ENCODE measurements around the gene PDE4B.

Gene PDE4B

DNA sequence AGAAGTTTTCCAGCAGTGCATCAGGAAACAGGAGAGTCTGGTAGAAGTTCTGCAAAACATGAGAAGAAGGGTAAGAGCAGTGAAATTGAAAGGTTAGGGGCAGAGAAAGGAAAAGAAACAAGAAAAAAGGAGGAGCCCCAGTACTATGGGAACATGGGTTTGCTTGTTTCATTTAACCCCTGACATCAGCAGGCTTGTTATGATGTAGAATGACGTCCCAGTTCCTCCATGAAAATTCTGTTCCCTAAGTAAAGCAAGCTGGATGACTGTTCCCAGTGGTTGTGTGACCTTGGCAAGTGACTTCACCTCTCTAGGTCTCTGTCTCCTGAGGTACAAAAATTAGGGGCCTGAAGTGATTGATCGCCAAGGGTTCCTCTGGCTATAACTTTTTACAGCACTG lies 472.6 kb downstream of the PDE4B start:
- DNase-seq (ENCODE audit: low spot score) = no peak

DNA sequence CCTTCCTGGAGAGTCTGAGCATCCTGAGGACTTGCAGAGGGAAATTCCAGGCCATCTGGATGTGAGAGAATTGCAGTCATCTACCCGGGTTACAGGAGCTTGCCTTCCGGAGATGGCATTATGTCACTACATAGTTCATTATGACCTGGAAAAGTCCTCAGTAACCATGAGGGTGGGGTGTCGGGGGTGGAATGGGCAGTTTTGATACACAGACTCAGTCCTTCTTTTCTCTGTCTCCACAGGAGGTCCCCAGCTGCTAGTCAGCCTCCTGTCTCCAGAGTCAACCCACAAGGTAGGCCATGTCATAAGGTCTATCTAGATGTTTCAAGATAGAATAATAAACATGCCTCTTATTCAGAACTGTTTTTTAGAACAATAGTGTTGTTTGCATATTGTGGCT lies 473.1 kb downstream of the PDE4B start:
- peak; percentile 84 for DNase-seq (ENCODE audit: low spot score)

DNA sequence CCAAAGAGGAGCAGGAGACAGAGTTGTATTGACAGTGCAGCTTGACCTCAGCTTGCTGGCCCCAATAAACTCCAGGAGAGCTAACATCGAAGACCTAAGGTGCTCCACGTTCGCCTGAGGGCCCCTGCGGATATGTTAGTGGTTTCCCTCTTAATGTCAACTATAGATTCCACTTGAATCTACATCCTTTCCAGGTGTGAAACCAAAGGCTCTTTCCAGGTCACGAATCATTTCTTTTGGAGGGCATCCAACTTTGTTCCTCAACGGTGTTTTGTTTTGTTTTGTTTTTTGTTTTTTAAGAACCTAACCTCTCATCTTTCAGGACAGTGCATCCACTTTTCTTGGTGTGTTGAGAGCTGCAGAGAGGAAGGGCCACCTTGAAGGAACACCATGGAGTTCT lies 473.7 kb downstream of the PDE4B start:
- peak; percentile 51 for DNase-seq (ENCODE audit: low spot score)

DNA sequence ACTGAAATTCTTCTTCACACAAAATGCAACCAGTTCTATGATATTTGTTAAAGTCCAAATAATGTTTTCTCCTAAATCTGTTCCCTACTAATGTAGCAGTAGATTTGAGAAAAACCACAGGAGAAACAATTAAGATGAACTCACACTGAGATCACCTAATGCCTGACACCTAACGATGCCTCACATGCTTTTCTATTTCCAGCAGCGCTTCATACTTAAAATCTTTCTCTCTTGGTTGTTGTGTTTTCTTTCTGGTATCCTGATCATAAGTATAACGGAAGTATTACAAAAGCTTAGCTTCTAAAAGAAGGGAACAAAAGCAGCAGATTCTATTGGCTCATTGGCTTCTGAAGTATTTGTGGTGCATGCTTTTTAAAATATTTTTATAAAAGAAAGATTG lies 474.1 kb downstream of the PDE4B start:
- peak; percentile 95 for DNase-seq (ENCODE audit: low spot score)

DNA sequence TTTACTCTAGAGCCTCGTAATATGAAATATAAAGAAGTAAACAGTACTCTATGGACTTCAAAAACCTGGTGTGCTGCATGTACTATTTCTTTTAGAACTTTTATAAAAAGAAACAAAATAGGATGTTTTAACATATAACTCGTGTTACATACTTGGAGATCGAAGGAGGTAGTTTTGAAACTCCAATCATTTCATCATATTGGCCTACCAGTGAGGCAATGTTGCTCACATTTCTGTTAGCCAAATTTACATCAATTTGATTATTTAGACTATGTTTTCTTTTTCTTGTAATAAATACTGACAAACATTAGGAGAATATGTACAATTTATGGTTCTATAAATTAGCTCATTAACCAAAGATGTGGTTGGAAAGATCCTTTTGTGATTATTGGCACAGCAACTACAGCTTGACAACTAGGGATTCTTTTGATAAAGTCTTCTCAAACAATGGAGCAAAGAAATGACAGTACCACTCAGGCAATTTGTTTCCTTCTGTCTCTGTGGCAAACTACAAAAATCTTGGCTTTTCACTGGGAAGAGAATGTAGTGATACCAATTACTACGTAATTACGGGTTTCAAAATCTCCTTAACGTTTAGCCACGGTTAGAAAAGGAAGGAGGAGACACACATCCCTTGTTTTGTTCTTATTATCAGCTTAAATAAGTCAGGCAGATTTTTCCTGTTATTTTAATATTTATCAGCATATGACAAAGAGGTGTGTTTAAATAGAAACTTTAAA lies 474.7 kb downstream of the PDE4B start:
- DNase-seq (ENCODE audit: low spot score) = peak; percentile 36

DNA sequence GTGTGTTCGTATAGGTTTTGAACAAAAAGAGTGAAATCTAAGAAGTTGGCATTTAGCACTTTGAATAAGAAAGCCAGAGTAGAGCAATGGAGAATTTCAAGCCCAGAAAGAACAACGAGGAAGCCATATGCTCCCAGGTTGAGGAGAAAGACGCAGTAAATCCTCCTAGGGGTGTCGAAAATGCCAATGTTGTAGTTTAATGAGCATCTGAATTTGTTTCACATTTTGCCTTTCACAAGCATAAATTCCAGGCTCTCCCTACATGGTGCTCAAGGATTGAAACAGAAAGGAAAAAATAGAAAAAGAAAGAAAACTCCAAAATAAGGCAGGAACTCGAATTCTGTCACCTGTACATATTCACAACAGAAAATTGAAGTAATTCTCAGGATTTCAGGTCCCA lies 476.5 kb downstream of the PDE4B start:
- DNase-seq (ENCODE audit: low spot score) = no peak

DNA sequence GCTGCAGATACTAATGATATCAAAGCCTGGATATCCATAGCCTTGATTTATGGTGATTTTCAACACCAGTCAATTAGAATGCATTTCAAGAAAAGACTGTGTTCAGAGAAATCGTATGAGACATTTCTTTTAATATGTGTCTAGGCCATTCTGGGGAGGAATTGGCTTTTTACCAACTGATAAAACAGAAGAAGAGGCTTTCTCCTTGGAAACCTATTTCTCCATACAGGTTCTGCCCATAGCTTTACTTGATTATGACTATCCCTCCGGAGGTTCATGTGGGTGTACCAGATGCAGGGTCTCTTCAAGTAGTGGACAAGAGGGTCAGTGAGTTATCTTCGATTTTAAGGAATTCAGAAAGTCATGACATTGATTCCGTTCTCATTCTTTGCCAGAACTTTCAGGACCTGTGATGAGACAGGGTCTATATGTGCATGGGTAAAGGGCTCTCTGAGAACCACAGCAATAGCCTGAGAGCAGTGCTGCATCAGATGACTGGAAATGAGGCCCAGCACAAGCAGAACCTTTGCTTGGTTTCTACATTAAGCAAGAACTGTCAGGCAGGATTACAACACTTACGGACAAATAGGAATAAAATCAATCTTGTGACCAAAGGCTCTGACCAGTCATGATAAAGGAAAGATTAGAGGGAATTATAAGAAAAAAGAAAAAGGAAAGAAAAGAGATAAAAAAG lies 477.6 kb downstream of the PDE4B start:
- peak; percentile 48 for DNase-seq (ENCODE audit: low spot score)

DNA sequence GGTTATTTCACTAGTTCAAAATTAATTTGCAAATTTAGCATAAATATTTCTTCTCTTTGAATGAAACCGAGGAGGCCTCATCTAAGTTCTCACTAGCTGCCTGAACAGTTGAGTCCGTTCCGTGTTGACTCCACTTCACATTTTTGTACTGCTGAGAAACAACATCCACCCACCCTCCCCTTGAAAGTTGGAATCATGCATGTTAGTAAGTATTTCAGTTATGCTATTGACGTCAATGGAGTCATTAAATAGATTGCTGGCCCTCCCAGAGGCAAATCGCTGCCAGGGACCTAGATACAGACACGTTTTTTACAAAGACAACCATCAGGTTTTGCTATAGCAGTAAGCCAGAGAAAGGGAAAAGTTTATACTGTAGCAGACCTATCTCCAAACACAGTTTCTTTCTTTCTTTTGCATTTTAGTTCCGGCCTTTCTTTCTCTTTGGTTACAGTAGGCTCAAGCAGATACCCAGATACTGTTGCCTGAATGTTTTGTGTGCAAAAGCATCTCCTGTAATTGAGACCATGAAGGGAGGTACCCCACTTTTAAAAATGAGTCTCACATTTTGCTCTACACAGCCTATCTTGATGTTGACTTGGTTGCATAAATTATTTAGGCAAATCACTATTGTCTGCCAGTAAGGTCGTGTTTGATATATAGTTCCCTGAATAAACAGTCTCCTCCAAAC lies 478.7 kb downstream of the PDE4B start:
- peak; percentile 97 for DNase-seq (ENCODE audit: low spot score)

DNA sequence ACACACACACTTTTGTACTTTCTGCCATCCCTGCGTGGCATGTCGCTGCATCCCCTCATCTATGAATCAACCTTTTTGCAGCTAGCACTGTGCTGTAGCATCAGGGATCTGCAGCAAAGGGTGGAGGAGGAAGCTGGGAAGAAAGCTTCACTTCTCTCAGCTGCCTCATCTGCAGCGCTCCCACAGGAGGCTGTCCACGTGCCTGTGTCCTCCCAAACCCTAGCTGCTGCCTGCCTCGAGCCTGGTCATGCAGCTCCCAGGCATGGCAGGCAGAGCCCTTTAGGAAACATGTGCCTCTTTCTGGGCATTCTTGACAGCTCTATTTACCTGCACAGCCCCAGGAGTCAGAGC lies 479.2 kb downstream of the PDE4B start:
- peak; percentile 65 for DNase-seq (ENCODE audit: low spot score)

DNA sequence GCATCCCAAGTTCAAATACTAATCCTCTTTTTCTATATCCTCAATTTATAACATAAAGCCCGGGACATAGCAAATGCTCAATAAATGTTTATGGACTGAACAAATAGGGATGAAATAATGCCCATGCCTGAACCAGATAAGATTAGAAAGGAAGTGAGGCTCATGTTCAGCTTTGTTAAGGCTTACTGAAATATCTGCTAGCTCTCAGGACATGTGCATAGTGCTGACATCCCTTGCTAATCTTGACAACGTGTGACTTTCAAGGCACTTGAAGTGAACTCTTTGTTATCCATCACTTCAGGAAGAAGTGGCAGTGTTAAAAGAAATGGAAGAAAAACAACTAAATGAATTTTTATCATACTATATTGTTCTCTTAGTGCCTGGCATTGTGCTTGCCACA lies 481.0 kb downstream of the PDE4B start:
- DNase-seq (ENCODE audit: low spot score) = no peak

DNA sequence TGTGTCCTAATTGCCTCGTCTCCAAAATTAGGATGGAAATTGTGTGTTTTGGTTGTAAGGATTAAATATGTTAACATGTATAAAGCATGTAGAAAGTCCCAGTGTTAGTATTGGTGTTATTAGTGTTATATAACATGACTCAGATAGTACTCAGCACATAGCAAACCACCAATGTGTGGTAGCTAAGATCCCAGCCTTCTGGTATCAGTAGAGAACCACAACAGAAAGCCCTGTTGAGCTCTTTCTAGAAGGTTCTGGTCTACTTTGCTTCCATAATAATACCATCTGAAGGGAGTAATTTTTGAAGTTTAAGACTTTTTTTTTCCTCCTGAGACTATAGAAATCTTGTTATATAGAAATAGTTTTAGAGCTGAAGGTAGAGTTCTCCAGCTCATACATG lies 481.9 kb downstream of the PDE4B start:
- DNase-seq (ENCODE audit: low spot score) = peak; percentile 49

DNA sequence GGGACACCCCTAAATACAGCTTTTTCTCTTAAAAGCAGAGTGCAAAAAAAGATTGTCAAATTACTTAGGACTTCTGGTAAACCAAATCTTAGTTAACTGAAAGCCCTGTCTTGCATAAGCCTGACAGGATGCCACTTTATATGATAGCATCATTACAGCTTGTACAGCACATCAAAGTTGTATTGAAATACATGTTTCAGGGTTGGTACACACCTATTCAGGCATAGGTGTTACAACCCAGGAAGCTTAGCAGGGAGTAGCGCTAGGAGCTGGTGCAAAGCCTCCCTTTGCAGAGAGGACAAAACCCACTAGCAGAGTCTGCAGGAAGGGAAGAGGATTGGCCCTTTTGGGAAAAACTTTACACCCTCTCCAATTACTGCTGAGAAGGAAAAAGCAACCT lies 482.4 kb downstream of the PDE4B start:
- no peak for DNase-seq (ENCODE audit: low spot score)

DNA sequence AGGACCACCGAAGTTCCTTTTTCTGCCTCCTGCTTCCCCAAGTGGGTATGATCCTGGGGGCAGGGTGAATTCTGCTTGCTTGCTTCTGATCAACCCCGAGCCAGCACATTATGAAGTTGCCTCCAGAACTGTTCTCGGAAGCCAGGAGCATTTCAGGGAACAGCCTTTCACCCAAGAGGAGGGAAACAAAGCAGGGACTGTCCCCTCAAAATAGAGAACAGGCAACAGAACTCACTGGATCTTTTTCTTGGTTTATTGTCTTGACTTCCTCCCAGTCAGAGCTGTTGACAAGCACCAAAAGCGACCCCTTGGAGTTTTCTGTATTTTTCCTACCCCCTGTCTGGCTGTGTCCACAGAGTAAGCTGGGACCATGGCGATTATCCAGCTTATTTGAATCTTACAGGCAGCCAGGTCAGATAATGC lies 482.9 kb downstream of the PDE4B start:
- no peak for DNase-seq (ENCODE audit: low spot score)

DNA sequence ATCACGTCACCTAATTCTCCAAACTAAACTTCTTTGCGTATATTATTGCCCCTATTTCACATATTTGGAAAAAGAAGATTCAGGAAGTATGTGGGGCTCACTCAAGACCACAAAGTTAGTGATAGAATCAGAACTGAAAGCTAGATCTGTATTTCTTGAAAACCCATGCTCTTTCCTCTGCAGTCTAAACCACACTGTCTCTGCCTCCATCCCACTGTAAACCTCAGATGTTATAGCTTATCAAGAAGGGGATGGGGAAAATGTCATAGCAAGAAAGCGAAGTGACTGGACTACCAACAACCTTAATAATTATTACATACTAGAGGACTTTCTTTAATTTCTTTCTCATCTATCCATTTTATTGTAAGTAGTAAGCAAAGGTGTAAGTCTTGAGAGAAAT lies 483.5 kb downstream of the PDE4B start:
- DNase-seq (ENCODE audit: low spot score) = no peak

DNA sequence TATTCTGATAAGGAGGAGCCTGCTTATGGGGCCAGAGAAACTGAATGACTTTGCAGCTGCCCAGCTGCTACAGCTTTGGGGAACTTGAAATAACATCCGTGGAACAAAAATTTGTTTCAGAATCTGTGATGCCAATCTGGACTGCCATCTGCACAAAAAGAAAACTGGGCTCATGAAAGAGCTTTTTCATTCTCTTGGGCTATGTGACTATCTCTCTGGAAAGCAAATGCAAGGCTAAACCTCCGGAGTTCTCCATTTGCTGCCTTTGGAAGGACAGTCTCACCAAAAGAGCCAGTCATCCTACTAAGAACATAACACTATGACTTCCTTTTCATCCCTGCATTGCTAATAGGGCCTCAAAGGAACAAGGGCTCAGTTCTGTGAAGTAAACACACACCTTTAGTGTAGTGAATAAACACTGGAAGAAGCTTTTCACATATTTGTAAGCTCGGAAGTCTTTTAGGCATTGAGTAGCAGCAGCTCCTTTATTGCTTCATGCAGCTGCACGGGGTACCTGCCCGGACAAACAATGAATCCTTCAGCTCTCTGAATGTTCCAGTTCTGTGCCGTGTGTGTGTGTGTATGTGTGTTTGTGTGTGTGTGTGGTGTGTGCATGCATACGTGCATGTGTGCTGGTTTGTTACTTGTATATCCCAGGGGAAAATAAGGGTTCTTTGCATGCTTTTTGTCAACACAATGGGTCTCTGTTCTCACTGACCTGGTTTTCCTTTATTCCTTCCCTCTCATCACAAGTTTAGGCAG lies 485.7 kb downstream of the PDE4B start:
- no peak for DNase-seq (ENCODE audit: low spot score)

DNA sequence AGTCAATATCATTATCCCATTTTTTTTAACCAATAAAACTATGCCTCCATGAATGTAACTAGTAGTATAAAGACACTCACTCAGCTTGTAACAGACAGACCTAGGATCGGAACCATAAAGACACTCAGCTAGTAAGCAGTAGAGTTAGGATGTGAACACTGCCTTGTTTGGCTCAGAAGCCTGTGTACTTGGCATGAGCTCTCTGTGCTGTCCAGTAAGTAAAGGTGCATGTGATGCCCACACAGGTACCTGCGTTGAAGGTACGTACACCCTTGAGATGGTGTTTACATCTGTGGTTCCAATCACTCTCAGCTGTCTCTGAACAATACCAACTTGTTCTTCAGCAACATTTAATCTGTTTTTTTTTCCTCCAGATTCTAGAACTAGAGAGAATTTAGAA lies 489.1 kb downstream of the PDE4B start:
- no peak for DNase-seq (ENCODE audit: low spot score)

DNA sequence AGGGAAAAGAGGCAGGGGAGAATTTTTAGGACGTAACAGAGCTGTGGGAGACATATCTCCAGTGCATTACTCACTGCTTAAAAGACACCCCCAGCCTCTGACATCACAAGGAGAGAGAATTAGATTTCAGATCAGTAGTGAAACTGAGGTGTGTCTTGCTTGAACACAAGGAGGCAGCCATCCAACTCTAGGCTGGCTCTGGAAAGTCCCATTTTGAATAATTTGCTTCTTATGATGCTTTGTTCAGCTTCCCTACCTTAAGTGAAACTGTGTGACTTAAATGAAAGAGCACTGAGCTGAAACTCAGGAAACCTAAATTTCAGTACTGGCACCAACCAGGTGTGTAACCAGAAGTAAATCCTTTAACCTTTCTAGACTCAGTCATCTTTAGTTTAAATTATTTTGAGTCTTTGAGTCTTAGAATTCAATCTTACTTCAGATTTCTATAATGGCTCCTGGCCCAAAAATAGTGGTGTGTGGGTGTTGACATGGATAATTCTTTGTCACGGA lies 489.7 kb downstream of the PDE4B start:
- DNase-seq (ENCODE audit: low spot score) = peak; percentile 39

DNA sequence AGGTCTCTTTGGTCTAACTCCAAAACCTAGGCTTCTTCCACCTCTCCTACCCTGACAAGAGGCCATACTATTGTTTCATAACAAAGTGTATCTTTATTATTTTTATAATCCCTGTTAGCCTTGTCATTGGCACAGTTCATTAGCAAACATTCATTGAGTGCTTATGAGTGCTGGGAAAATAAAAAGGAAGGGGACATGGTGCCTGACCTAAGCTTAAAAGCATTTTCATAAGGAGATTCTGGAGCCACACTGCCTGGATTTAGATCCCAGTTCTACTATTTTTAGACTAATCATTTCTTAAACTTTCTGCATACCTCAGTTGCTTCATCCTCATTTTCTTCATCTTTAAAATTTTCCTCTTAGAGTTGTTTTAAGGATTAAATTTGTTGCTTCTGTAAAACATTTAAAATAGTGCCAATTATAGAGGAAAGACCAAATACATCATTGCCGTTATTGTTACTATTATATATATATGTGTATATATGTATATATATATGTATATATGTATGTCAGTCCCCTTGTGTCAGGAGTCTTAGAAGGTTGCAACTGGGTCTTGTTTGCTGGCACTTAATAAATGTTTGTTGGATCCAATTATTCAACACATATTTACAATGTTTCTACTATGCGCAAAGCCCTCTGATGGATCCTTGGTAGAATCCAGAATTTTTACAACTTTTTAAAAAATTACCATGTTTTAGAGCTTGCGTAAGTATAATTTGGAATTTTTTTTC lies 490.4 kb downstream of the PDE4B start:
- DNase-seq (ENCODE audit: low spot score) = no peak

DNA sequence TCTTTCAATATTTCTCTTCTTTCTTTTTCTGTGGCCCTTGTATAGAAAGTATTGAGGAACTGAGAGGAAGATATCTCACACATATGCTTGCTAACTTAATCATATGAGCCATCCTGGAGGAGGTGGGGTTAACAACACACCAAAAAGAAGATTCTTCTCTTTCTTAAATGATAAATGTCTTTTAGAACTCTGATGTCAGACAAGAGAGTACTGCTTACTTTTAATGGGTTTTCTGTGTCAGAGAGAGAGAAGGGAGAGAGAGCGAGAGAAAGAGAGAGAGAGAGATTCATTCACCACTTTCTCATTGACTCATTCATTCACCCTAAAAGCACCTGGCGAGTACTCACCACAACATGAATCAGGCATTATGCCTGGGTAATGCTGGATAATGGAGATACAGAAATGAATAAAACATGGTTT lies 490.9 kb downstream of the PDE4B start:
- no peak for DNase-seq (ENCODE audit: low spot score)

DNA sequence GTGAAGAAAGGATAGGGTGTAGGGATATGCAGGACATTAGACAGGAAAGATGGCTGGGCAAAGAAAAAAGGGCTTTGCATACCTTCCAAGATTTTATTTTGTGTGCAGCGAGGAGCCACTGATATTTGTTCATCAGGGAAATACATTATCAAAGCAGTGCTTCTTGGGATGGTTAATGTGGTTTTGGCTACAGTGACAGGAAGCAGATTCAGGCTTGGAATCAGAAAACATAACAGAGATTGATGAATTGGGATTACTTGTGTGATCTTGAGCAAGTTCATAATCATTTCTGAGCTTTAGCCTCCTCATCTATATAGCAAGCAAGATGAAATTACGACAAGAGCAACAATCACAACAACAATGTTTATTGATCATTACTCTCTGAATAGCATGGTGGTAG lies 492.1 kb downstream of the PDE4B start:
- DNase-seq (ENCODE audit: low spot score) = no peak

DNA sequence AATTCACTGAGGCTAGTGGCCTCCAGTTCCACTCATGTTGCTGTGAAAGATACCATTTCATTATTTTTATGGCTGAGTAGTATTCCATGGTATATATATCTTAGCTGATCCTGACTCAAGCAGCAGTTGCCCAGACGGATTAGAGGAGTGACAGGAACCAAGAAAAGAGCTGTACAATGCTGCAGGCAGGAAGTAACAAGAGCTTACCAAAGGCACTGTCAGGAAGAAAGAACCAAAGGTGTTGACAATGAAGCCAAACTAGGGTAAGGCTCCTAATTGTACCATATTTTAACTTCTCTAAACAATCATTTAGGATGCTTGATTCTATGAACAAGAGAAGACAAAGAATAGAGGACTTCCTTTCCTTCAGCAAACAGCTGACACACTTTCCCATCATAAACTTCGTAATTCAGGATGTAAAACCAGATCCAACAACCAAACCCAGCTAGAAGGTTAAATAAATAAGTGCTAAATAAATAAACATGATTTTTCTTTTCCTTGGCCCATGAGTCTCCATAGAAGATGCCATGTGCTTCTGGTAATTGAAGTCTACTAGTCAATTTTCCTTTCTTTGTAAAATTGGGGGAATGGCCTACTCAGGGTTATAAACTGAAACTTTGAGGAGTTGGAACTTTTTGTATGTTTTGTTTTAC lies 493.0 kb downstream of the PDE4B start:
- no peak for DNase-seq (ENCODE audit: low spot score)

Measured in RKO (cell line).